ENCODE data around the gene NFKB1.

The NFKB1 gene

DNA sequence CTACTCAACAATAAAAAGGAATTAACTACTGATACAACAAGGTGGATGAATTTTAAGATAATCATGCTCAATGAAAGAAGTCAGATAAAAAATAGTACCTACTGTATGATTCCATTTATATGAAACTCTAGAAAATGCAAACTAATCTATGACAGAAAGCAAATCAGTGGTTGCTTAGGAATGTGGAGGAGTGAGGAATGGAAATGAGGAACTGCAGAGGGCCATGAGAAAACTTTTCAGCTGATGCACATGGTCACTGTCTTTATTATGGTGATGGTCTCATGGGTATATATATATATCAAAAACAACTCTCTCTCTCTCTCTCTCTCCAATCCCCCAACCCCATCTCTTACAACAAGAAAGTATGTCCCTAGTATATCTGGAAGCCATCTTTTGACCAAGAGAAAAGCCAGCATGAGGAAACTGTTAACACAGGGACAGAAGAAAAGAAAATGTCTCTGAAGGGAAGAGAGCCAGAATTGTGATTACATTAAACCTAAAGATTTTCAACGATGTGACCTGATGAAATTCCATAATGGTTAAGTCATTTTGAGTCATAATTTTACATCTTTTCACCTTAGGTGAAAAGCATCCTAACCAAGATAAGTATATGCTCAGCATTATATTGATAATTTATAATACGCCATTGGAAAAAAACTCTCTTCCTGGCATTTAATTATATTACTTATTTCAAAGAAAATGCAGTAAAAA, 8.5 kb upstream of the NFKB1 start:
- Histone ChIP-seq H3K27me3 (ENCODE audit: insufficient read depth, low read length) (no peaks in the 10 kb centered on the region), H3K4me1 (ENCODE audit: insufficient read depth, low read length, severe bottlenecking) (peaks cover 28% of the 10 kb centered on the region), H3K9me3 (ENCODE audit: low read length) (no peaks in the 10 kb centered on the region), H3K36me3 (ENCODE audit: insufficient read depth, low read length) (no peaks in the 10 kb centered on the region), H2AFZ (ENCODE audit: low read length) (no peak overlapping the region), H3K9ac (ENCODE audit: low read length) (no peak overlapping the region), H3K4me3 (ENCODE audit: low read depth, low read length, poor library complexity, severe bottlenecking) (no peak overlapping the region), H4K20me1 (ENCODE audit: insufficient read depth, low read length) (no peaks in the 10 kb centered on the region), H3K4me2 (ENCODE audit: low read length) (no peak overlapping the region), H3K27ac (ENCODE audit: low read depth, low read length, poor library complexity, severe bottlenecking) (peak overlapping the region; percentile 82), H3F3A (ENCODE audit: insufficient read depth, low read length) (no peaks in the 10 kb centered on the region), H3K79me2 (ENCODE audit: insufficient read depth, low read length) (no peaks in the 10 kb centered on the region), H3K9me2 (ENCODE audit: low read depth, low read length) (no peaks in the 10 kb centered on the region)
- no peak for TF ChIP-seq EZH2 (IDR thresholded peaks at IDR 0.05; ENCODE audit: borderline replicate concordance, low read length)
- TF ChIP-seq CTCF (IDR thresholded peaks at IDR 0.05; ENCODE audit: low read length): no peak

DNA sequence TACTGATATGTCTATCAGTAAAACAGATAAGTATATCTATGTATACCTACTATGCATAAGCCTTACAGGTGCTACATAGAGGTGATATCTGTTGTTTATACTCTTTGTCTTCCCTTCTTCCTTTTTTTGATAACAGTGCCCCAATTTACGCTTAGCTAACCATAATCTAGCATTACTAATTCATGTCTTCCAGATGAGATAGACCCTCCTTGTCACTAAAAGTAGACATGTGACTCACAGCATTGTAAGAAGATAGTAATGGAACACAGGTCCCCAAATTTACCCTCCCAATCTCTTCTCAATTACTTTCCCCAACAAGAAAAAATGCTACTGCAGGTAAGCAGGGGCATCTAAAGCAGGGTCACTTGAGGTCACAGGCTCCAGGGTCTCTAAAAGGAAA, 7.9 kb upstream of the NFKB1 start:
- TF ChIP-seq EZH2 (IDR thresholded peaks at IDR 0.05; ENCODE audit: borderline replicate concordance, low read length) (no peak), CTCF (IDR thresholded peaks at IDR 0.05; ENCODE audit: low read length) (no peak)
- Histone ChIP-seq H3K36me3 (ENCODE audit: insufficient read depth, low read length) (no peaks in the 10 kb centered on the region), H3K27me3 (ENCODE audit: insufficient read depth, low read length) (no peaks in the 10 kb centered on the region), H3K9ac (ENCODE audit: low read length) (peak overlapping the region; percentile 31; the same call in 1 of the 2 replicates), H3K9me2 (ENCODE audit: low read depth, low read length) (no peaks in the 10 kb centered on the region), H2AFZ (ENCODE audit: low read length) (peak overlapping the region; percentile 39), H3F3A (ENCODE audit: insufficient read depth, low read length) (no peaks in the 10 kb centered on the region), H3K79me2 (ENCODE audit: insufficient read depth, low read length) (no peaks in the 10 kb centered on the region), H4K20me1 (ENCODE audit: insufficient read depth, low read length) (no peaks in the 10 kb centered on the region), H3K27ac (ENCODE audit: low read depth, low read length, poor library complexity, severe bottlenecking) (peak overlapping the region; percentile 82), H3K9me3 (ENCODE audit: low read length) (no peaks in the 10 kb centered on the region), H3K4me3 (ENCODE audit: low read depth, low read length, poor library complexity, severe bottlenecking) (no peak overlapping the region), H3K4me2 (ENCODE audit: low read length) (peak overlapping the region; percentile 41), H3K4me1 (ENCODE audit: insufficient read depth, low read length, severe bottlenecking) (peaks cover 28% of the 10 kb centered on the region)

DNA sequence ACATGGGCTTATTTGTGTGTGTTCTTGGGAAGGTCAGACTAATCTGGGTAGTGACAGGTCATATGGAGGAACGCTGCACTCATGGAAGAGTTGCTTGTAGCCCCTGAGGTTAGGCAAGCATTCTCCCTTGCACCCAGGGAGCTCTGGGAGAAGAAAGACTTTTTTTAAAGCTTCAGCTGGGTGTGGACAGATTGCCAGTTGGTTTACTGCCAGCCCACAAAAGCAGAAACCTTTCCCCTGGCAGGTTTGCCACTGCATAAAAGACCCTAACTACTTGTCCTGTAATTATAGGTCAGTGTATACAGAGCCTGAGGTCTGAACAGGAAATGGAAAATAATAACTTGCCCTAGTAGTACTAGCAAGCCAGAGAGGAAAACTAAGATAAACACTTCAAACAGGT, 7.4 kb upstream of the NFKB1 start:
- H3K27me3 ChIP-seq (ENCODE audit: insufficient read depth, low read length): no peaks in the 10 kb centered on the region
- no peak overlapping the region for H3K4me3 ChIP-seq (ENCODE audit: low read depth, low read length, poor library complexity, severe bottlenecking)
- no peaks in the 10 kb centered on the region for H3K9me3 ChIP-seq (ENCODE audit: low read length)
- no peaks in the 10 kb centered on the region for H3K79me2 ChIP-seq (ENCODE audit: insufficient read depth, low read length)
- H3K4me1 ChIP-seq (ENCODE audit: insufficient read depth, low read length, severe bottlenecking): peaks cover 28% of the 10 kb centered on the region
- H4K20me1 ChIP-seq (ENCODE audit: insufficient read depth, low read length): no peaks in the 10 kb centered on the region
- no peaks in the 10 kb centered on the region for H3F3A ChIP-seq (ENCODE audit: insufficient read depth, low read length)
- no peaks in the 10 kb centered on the region for H3K36me3 ChIP-seq (ENCODE audit: insufficient read depth, low read length)
- H3K27ac ChIP-seq (ENCODE audit: low read depth, low read length, poor library complexity, severe bottlenecking): peak overlapping the region; percentile 82
- no peaks in the 10 kb centered on the region for H3K9me2 ChIP-seq (ENCODE audit: low read depth, low read length)
- peak overlapping the region; percentile 31; the same call in 1 of the 2 replicates for H3K9ac ChIP-seq (ENCODE audit: low read length)
- peak overlapping the region; percentile 41 for H3K4me2 ChIP-seq (ENCODE audit: low read length)
- peak overlapping the region; percentile 39 for H2AFZ ChIP-seq (ENCODE audit: low read length)
- TF ChIP-seq CTCF (IDR thresholded peaks at IDR 0.05; ENCODE audit: low read length) (no peak), EZH2 (IDR thresholded peaks at IDR 0.05; ENCODE audit: borderline replicate concordance, low read length) (no peak)
